ENCODE measurements around the gene GTPBP1.

The GTPBP1 gene

DNA sequence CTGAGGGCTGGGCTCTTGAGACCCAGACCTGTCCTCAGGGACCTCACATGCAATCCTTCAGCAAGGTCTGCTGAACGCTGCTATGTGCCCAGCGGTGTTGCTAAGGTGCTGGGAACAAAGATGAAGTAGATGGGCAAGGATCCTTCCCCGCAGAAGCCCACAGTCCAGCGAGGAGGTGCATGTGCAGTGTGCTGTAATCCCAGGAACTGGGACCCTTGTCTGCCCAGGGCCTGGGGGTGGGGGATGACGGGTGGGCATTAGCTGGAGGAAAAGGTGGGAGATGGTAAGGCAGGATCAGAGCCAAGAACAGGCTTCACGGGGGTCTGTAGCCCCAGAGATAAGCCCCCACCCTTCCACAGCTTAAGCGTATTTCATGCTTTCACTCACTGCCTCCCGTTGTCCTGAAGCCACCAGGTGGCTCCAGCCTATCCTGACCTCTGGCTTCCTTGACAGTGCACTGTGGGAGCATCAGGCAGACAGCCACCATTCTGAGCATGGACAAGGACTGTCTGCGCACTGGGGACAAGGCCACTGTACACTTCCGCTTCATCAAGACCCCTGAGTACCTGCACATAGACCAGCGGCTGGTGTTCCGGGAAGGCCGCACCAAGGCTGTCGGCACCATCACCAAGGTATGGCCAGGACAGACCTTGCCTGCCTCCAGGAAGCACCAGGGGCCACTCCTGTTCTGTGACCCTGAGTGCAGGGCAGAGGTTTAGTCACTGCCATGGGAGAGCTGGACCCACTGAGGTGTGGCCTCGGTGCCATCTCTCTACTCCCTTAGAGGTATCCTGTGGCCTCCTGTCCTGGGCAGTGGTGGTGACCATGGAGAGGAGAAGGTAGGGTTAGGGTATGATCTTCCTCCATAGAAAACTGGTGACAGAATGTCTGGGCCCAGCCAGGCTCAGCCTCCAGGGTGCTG is 22.0 kb downstream of the GTPBP1 start:
- no peak for DNase-seq

DNA sequence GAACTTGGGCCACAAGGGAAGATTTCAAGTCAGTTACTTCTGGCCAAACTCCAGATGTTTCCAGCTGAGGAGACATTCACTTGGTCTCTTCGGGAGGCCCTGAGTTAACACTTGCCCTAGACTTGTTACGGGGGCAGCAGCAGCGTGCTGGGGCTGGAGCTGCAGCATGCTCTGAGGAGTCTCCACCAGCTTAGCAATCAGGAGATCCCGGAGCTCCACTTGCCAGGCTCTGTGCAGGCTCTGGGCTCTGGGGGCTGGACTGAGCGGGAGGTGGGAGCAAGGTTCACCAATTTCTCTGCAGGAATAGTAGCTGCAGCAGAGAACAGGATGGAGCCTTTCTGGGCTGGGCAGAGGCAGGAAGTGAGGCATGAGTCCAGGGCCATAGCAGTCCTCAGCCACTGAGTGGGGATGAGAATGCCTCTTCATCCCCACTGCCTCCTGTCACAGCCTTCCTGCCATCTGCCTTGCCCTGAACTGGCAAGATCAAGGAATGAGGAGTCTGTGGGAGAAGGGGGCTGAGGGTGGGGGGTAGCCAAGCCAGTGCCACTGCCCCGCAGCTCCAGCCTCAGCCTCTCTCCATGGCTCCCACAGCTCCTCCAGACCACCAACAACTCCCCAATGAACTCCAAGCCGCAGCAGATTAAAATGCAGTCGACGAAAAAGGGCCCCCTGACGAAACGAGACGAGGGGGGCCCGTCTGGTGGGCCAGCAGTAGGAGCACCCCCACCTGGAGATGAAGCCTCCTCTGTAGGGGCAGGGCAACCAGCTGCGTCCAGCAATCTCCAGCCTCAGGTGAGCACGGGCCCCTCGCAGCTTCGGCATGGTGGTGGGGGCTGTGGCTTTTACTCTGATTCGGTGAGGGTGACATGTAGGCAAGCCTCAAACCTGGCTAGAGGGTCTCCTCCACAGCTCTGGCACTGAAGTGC is 23.4 kb downstream of the GTPBP1 start:
- no peak for DNase-seq

DNA sequence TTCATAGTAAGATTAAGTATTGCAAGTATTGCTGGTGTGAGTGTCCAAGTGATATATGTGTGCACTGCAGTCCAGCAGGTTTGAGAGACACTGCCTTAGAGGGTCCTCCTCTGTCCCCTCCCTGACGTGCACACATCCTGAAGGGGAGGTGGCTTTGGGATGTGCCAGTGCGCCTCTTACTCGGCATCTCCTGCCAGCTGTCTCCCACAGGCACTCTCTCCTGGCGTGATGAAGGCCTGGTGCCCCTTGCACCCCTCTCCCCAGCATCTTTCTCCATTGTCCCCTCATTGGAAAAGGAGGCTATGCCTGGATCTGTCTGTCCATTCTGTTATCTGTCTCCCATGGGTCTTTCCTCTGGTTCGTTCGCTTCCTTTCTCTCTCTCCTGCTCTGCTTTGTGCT is 24.2 kb downstream of the GTPBP1 start:
- no peak for DNase-seq

DNA sequence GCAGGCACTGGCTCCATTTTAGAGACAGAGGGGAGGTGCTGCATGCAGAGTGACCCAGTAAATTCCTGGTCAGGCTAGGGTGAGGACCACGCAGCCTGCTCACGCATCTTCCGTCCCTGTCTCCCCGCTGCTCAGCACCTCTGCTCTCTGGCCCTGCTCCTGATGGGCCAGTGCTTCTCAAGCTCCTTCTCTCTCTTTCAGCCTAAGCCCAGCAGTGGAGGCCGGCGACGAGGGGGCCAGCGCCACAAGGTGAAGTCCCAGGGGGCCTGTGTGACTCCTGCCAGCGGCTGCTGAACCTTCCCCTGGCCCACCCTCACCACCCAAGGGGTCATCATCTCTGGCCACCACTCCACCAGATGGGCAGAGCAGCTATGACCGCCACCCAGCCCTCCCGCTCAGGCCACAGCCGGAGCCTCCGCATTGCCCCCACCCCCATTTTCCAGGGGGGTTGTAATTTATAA is 24.7 kb downstream of the GTPBP1 start:
- DNase-seq, result no peak

DNA sequence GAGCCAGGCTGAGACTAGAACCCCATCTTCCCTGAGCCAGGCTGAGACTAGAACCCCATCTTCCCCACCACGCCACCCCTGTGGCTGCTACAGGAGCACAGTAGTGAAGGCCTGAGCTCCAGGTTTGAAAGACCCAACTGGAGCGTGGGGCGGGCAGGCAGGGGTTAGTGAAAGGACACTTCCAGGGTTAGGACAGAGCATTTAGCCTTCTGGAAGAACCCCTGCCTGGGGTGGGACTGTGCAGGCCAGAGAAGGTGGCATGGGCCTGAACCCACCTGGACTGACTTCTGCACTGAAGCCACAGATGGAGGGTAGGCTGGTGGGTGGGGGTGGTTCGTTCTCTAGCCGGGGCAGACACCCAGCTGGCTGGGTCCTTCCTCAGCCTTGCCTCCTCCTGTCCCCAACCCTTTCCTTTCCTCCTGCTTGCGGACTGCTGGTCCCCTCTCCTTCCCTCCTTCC is 26.0 kb downstream of the GTPBP1 start:
- no peak for DNase-seq

DNA sequence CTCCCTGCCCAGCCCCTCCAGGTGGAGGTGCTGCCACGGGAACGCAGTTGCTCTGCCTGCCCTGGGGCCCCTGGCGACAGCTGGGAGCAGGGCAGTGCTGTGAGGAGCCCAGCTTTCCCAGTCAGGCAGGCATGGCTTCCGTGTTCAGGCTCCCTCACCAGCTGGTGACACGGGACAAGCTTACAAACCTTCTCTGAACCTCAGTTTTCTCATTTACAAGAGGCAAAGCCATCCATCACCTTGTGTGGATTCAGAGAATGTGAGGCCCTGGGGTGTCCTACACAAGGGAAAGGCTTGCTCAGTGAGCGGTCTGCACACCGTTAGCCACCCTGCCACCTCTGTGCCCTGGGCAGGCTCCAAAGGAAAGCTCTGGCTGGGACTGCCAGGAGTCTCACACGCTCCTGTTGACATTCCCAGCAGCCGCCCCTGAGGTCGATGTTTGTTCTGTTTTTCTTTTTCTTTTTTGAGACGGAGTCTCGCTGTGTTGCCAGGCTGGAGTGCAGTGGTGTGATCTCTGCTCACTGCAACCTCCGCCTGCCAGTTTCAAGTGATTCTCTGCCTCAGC is 26.6 kb downstream of the GTPBP1 start:
- no peak for DNase-seq

DNA sequence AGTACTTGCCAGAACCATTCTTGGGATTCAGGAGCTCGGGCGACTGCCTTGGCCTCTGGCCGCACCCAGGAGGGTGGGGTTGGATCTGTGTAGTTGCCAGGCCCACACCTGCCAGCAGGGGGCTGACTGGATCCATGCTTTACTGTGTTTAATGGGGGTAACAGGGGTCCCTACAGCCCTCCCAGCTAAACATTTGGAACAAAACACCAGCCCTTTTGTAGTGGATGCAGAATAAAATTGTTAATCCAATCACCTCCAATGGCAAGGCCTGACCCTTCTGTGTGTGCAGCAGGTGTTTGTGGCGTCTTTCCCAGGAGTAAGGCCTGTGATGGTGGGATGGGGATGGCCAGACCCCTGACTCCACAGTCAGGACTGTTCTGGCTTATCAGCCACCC is 27.6 kb downstream of the GTPBP1 start:
- peak; percentile 53 for DNase-seq

DNA sequence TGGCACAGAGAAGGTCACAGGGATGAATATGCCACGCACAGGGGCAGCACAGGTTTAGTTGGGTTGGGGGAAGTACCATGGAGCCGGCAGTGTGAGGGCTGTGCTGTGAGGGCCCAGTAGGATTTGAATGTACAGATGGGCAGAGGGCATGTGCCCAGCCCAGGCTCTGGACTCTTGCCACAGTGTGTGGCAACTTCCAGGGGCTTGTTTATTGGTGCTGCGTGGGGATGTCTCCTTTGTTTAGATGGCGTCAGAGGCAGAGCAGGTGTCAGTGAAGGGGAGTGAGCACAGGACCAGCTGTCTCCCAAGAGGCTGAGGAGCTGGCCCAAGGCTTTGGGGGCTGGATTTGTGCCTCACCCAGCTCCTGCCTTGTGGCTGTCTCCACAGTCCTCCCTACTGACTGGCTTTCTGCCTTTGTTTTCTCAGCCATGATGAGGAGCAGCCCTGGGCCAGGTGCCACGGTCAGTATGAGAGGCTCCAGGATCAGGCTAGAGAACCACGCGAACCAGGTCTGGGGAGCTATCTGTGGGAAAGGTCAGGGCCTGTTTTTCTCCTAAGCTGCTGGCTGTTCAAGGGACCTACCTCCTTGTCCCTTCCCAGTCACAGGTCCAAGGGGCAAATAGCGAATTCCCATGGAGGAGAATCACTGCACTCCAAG is 28.1 kb downstream of the GTPBP1 start:
- DNase-seq, result no peak

DNA sequence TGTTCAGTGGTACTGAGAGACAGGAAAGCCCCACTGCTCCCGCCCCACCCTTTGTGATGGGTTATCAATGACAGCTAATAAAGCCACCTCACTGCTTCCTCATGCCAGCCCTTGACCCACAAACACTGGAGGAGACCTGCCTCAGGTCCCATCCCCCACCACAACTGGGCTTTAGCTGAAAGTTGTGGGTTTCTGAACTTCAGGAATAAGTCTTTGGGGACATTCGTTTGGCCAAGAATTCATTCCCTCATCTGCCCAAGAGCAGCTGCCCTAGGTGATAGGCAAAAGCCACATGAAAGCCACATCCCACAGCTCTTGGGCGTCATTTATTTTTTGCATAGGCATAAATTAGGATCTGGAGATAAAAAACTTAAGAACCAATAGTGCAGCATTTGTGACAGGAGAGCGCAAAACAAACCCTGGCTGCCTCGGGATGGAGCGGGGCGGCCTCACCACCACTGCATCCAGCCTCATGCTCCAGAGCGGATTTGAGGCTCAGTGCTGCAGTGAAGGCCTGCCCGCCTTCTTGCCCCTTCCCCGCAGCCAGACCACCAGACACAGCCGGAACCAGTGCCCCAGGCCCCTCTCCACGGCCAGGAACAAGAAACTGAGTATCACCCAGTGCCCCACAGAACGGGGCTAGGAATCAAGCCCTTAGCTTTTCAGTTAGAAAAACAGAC is 28.8 kb downstream of the GTPBP1 start:
- DNase-seq, result no peak

DNA sequence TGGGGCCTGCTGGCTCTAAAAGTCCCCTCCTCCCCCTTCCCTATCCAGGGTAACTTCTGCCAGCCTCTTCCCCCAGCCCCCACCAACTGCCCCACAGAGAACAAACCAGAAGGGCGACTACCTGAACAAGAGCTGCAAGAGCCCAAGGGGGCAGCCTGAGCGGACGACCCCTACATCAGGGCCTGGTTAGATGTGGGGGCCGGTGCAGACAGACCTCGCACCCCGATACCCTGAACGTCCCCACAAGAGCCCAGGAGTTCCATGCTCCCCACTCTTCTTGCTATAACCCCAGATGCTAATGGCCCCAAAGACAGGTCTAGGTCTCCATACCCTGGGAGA is 29.4 kb downstream of the GTPBP1 start:
- DNase-seq, result no peak

DNA sequence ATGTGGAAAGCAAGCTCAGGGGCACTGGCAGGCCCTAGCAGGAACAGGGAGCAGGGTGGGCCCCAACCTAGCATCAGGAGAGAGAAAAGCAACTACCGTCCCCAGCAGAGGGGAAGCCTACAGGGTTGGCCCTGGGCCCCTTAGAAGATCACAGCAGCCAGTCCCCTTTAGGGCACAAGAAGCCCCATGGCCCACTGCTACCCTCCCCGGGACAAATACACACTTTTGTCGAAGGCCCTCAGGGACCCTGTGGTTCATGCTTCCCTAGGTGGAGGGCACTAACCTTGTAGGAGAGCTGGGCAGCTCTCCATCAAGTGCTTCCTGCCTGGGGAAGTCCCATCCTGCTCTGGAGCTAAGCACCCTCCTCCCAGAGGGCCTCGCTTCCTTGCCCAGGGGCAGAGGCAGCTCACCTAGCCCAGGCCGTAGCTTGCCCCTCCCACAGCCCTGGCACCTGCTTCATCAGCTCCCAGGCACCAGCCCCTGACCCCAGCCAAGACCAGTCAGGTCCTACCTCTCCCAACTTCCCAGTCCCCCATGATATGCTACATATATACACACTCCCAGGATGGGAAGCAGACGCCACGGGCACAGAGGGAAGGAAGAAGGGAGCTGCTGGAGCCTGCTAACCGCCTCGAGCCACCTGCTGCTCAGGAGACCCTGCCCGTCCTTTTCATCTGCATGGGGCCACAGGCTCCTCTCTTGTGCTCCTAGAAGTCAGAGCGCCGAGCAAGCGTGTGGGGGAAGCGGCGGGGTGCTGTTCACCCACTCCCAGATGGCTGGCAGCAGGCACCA is 29.9 kb downstream of the GTPBP1 start:
- DNase-seq, result no peak

DNA sequence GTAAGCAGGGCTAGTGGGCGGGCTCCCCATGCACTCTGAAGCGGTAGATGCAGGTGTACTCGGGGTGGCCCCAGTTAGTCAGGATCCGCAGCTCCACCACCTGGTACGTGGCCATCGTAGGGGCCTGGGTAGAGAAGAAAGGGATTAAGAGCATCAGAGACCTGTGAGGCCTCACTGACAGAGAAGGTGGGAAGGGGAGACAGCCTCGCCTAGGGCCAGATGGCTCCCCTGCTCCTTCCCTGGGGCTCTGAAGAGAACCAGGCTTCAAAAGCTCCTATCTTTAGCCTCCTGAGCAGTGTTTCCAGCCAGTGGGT is 30.5 kb downstream of the GTPBP1 start:
- no peak for DNase-seq

DNA sequence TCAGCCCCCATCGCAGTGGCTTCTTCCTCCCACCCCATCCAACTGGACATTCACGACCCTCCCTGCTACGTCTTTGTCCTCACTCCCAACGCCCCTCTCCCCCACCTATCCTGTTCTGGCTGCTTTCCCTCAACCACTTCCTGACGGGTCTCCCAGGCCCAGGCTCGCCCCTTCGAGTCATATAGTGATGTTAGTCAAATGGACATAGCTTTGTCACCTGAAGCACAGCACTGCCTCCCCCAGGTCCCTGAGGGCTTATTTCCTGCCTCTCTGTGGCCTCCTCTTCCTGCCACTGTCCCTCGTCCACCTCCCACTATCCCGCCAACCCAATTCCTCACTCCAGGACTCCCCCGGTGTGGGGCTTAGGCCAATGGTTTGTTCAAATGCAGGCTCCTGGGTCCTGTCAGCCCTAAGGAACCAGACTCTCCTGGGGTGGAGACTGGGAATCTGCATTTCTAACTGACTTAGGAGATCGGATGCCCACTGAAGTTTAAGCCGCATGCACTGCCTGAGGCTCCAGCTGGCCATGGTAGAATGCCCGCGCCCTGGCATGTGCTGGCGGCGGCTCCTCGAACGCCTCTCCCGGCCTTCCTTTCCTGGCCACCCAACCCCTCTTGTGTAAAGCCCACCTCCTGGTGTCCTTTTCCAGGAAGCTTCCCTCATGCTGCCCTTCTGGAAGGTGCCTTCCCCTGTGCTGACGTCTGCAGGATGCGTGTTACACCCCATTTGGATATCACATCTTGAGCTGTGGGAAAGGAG is 31.7 kb downstream of the GTPBP1 start:
- DNase-seq, result no peak

DNA sequence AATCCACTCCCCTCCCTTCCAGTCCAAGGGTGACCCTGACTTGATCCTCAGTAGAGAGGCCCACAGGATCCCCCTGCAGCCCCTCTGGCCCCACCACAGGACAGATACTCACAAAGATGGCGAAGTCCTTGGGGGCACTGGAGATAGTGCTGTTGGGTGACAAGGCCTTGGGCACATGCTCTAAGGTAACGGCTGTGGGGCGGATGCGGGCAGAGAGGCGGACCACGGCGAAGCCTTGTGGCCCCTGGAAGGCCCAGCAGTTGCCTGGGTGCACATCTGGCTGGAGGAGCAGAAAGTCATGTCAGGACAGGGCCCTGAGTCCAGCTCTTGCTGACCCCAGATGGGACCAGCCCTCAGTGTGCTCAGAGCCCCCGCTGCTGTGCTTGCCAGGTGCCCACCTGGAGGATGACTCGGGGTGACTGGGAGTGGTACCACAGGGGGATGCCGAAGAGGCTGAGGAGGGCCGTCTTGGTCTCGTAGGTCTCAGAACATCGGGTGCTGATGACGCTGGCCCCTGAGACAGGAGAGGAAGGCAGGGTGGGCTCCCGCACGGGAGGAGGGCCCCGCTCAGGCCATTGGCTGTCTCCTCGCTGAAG is 32.8 kb downstream of the GTPBP1 start:
- DNase-seq, result no peak

DNA sequence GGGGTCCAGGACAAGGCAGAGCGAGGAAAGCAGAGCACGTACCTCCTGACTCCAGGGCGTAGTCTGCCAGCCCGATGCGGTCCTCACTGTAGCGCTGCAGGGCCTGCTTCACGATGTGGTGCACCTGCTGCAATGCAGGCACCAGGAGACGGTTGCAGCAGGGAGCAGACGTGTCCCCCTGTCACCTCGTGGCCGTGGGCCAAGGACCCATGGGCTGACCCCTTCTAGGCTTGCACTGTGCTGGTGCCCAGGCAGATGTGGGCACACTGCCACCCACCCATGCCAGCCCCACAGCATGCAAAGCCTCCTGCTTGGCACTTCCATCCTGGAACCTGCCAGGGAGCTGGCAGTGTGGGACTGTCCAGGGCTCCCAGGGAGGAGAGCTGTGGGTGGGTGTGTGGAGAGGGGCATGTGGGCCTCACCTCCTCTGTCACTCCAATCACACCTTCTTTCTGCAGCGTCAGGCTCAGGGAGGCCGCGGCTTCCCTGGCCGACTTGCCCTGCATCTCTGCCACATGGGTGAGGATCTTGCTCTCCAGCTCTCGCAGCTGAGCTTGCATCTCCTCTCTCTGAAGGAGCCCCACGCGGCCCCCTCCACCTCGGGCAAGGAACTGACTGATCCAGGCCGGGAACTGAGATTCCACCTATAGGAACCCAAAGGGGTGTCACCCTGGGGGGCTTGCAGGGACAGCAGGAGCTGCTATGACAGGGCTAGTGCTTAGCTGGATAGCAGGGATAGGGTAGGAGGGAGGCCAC is 33.7 kb downstream of the GTPBP1 start:
- DNase-seq, result no peak

DNA sequence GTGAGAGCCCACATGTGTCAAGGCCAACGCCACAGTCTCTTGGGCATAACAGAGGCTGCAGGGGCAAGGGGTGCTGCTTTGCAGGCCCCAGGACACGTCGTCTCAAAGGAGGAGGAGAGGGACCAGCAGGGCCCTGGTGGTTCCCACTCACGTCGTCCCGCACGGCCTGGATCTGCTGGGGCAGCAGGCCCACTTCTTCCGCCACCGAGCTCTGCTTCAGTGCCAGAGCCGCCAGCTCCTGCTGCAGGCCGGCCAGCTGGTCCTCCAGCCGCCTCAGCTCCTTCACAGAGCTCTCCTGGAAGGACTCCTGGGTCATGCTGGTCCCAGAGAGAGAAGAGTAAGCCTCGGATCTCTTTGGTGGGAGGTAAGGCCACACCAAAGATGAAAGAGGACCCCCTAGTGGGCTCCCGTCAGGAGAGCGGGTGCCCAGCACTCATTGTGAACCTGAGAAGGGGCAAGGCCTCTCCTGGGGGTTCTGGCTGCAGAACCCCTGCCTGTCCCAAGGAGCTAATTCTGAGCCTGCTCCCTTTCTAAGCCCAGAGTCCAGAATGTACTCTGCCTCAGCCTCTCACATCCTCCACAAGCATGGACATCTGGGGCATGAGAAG is 34.5 kb downstream of the GTPBP1 start:
- no peak for DNase-seq

DNA sequence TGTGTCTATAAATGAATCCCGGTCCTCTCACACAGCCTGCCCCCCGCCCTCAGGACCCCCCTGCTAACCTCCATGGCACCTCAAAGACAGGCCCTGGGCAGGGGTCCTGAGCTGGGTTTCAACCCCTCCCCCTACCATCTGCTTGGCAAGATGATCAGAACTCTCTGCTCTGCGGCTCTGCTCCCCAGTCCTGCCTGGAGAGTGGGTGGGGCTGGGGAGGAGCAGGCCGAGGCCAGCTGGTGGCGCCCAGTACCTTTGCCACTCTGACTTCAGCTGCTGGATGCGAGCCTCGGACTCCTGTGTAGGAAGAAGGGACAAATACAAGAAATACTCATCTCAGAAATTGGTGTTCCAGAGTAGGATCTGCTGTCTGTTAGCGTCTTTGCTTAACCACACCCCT is 35.0 kb downstream of the GTPBP1 start:
- no peak for DNase-seq

DNA sequence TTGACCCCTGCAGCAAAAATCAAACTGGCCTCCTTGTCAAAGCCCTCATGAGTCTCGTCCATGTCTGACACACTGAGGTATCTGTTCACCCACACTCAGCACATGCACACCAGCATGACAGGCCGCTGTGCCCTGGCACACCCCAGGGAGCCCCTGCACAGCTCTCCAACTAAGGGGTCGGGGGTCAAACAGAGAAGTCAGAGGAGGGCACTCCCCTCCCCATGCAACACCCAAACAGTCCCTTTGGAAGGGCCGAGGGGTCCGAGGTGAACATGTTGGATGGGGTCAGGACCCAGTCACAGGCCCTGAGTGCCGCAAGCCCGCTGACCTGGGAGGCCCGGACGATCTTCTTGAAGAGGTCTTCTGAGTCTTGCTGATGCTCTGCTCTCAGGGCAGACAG is 35.4 kb downstream of the GTPBP1 start:
- DNase-seq, result no peak

DNA sequence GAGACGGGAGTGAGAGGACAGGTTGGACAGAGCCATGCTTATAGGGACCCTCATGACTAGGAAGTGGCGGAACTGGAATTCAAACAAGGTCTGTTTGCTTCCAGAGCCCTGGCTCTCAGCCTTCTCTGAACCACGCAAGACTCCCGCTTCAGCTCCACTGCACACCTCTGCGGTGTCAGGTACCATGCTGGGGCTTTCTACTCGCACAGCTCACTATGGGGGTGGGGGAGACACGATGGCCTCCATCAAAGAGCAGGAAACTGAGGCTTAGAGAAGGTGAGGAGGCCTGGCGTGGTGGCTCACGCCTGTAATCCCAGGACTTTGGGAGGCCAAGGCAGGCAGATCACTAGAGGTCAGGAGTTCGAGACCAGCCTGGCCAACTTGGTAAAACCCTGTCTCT is 35.8 kb downstream of the GTPBP1 start:
- DNase-seq, result no peak

Data from CD4-positive, alpha-beta T cell treated with Interleukin-15 for 1 hour (primary cell).